DLD1 (cell line): ENCODE results near the gene PRKN.

Source experiments
- in situ Hi-C: cut with HindIII; loops from 2 replicates; pipeline ENCODE4 v1.10.0; 2017; ENCODE audit warnings: low sequenced_read_pairs

PRKN gene

DNA sequence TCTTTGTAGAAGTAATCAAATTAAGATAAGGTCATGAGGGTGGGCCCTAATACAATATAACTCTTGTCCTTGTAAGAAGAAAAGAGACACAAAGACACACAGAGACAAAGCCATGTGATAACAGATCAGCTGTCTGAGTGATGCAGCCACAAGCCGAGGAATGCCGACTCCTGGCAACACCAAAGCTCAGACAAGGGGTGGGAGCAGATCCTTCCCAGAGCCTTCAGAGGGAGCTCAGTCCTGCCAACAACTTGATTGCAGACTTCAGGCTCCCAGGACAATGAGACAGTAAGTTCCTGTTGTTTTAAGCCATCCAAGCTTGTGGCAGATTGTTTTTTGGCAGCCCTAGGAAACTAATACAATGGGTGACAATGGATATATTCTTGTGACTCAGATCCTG lies 1128.7 kb downstream of the PRKN start:
- in situ Hi-C loops, result no loop called here

DNA sequence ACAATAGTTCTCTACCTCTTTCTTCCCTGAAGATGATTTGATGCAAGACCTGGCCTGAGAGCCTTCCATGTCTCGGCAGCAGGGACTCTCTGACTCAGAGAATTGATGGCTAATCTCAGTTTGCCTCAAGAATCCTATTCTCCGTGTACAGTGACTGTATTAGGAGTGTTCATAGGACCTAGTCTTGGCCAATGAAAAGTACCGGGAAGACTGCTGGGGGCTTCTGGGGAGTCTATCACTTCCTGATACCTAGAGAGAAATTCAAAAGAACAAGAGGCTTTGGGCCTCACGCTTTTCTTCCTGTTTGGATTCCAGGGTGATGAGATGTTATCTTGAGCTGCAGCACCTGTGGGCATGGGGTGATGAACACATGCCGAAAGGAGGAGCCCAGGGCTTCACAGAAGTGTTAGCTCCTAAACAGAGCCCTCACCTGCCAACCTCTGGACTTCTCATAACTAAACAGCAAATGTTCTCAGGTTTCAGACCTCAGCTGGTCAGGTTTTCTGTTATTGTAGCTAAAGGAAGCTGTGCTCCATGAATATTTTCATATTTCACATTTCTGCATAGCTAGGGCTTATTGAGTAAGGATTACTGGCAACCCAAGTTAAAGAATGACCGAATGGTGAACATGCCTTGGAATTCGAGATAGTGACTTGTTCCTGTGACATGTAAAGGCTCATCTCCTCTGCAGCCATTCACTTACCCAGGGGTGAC lies 1130.6 kb downstream of the PRKN start:
- in situ Hi-C loops, result no loop called here

DNA sequence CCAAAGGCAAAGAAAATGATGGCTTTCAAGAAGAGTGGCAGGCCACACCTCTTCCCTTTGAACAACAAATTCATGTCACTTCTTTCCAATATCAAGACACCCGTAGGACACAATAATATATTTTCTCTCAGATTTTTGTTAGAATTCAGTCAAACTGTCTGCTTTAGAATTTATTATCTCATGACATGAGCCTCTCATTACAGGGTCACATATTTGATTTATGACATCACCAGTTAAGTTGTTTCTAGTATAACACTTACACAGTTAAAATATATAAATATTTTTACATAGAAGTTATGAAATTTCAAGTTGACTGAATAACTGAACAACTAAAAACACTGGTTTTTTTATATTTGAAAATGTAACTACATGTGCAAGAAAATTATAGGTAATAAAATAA lies 1133.2 kb downstream of the PRKN start:
- in situ Hi-C loops, result no loop called here

DNA sequence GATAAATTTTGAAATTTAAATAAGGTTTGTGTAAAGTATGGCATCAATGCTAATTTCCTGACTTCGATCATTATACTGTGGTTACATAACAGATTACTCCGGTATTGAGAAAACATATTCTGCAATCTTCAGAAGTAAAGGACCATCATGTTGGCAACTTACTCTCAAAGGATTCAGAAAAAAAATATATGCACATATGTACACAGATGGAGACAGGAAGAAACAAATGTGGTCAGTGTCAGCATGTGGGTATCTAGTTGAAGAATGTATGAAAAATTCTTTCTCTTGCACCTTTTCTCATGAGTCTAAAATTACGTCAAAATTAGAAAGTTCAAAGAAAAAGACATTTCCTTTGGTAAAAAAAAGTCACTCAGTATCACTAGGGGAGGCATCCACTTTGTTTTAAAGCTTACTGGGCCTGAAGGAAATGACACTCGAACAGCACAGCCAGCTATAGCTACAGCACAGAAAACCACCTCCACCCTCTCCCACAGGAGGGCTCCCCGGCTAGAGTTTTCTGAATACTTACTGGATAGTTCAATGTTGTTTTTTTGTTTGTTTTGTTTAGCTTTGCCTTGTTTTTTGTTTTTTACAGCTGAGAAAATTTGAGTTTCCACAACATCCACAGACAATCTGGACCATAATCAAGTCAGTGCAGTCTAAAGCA lies 1136.5 kb downstream of the PRKN start:
- in situ Hi-C loops, result no loop called here

DNA sequence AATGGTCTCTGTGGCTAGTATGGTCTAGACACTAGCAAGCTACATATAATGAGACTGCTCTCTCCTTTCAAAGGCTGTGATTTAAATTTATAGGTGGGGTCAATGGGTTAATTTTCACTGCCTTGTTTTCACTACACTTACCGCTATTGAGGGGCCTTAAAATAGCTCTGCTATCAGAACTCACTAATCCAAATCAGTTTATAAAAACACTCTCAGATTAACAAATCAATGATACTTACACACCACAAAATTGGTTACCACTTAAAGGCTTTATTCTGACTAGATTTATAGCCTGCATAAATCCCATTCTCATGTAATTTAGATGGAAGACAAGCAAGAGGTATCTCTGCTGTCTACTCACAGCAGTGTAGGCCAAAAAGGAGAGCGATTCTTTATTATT lies 1140.7 kb downstream of the PRKN start:
- in situ Hi-C loops, result no loop called here

DNA sequence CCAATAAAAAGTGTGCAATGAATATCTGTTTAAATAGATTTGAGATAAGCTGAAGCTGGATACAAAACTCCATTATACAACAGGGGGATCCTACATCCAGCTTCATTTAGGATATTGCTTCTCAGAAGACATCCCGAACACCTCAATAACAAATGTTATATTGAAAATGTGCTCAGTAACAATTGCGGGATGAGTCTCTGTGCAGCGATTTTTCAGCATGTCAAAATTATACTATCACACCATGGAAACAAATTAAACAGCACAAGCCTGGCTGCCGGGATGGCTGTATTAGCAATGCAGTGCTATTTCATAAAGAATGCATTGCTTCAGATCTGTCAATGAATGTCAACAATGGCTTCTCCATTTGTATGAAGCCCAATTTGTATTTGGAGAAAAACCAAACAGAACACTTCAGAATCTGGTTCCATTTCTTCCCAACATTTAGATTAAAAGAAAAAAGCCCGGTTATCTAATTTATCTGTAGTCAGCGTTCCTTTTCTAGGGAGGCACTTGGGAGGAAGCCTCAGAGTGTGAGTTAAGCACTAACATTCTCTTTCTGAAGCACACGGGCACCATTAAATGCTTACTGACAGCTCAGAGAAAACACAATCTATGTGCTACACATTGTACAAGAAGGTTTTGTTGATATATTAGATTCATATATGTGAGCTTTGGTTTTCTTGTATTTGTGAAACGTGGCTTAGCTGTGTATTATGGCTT lies 1142.8 kb downstream of the PRKN start:
- in situ Hi-C loops, result no loop called here

DNA sequence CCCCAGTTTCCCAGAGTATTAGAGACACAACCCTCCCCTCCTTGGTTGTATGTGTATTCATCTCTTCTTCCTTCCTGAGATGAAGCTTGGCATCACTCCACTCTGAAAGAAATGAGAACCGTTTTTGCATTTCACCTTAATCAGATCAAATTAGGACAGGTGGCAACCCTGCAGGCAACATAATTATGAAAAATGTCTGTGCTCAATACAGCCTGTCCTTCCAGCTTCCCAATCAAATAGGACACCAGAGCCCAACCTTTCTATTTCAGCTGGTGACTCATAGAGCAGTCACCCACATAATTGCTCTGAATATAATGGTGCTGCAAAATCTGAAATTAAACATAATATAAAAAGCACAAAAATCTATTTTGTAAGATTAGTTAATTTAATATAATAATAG lies 1143.5 kb downstream of the PRKN start:
- in situ Hi-C loops, result no loop called here

DNA sequence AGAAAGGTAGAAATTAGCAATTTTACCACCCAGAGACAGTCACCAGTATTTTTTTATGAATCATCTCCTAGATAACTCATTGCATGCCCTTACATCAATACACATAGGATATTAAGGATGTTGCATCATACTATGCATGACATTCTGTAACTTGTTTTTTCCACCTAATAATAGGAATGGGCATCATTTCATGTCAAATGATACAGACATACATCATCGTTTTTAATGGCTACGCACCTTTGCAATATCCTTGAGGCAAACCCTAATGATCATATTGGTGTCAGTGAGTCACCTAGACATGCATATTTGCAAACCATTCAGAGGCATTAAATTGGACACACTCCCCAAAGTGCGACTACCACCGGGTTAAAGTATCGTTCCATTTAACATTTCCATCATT lies 1144.0 kb downstream of the PRKN start:
- in situ Hi-C loops, result no loop called here

DNA sequence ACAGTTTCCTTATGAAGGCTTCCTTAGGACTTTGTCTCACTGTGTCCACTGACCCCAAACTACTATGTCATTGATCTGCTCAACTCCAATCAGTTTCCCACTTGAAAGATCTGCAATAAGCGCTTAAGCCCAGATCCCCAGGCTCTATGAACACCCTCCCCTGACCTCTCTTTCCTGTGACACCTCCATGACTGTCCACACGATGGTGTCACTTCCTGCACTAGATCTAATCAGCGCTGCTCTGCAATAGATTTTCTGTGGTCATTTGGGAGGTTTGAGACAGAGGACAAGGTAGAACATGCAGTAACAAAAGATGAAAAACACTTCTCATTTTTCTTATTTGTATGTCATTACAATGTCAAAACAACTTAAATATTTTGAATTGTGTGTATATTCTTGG lies 1149.1 kb downstream of the PRKN start:
- in situ Hi-C loops, result no loop called here

DNA sequence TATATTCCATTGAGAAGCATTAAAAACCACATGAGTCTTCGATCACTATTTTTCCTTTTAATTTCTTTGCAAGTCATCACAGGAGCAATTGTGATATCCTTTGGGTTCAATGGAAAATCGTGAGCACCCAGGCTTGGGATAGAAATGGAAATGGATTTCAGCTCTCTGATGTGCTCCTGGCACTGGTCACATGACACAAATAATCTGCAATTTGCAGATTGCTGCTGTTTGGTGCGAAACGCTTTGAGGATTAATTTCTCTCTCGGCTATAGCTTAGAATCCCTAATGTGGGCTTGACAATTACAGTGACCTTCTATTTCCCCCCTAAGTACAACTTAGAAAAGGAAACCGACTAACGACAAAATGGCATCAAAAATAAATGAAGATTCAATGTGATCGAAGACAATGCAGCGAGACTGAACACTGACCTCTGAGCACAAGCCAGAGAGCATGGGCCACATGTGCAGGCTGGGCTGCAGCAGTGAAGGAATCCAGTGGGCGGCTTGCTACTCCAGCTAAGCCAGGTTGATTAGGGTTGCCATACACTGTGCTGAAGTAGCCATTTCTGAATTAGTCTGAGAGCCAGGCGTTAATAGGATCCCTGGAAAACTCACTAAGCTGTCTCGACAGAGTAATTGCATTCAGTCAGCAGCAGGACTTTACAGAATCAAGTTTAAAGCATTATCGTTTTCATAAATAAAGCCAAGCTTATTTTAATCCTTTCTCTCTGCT lies 1151.9 kb downstream of the PRKN start:
- in situ Hi-C loops, result no loop called here

DNA sequence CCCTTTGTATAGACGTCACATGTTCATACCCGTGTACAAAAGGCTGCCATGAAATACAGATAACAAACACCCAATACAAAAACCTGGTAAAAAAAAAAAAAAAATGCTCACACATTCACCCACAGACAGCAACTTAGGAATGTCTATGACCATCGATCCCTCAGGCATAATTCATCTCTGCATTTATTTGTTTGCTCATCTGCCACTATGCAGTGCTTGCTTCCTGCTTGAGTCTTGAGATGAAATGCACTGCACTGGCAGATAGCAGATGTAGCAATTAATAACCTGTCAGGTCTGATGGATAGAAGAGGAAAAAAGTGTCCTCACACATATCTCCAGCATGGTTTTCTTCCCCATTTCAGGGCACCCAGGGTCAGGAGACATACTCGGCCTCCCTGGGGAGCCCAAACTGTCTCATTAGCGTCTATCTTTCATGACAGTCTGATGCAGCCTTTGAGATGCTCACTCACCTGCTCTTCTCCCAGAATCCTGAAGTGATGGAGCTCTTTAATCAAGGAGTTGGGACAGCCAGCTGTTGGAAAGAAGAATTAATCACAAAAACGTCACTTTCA lies 1158.6 kb downstream of the PRKN start:
- in situ Hi-C loops, result no loop called here

DNA sequence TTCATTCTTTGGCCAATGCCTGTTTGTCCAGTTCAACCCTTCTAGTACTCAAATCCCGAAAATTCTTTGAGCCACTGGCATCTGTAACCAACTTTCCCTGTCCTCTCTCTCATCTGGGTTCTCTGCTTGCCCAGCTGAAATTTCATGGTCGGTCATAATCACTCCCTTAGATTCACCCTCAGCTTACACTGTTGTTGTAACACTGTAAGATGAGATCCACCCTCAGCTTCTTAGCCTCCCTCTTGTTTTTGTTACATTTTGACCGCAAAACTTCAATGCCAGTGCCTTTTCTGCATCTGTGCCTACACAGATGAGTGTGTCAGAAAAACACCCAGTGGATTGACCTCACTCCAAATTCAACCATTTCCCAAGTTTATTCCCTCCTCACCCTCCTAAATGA lies 1162.6 kb downstream of the PRKN start:
- in situ Hi-C loops, result no loop called here

DNA sequence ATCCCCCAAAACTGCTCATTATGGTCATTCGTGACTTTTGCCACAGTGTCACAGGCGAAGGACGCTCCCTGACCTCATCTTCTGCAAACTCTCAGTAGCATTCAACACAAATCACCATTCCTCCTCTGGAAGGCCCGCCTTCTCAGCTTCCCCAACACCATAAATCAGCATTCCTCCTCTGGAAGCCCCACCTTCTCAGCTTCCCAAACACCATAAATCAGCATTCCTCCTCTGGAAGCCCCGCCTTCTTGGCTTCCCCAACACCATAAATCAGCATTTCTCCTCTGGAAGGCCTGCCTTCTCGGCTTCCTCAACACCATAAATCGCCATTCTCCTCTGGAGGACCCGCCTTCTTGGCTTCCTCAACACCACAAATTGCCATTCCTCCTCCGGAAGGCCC lies 1165.7 kb downstream of the PRKN start:
- in situ Hi-C loops, result no loop called here

DNA sequence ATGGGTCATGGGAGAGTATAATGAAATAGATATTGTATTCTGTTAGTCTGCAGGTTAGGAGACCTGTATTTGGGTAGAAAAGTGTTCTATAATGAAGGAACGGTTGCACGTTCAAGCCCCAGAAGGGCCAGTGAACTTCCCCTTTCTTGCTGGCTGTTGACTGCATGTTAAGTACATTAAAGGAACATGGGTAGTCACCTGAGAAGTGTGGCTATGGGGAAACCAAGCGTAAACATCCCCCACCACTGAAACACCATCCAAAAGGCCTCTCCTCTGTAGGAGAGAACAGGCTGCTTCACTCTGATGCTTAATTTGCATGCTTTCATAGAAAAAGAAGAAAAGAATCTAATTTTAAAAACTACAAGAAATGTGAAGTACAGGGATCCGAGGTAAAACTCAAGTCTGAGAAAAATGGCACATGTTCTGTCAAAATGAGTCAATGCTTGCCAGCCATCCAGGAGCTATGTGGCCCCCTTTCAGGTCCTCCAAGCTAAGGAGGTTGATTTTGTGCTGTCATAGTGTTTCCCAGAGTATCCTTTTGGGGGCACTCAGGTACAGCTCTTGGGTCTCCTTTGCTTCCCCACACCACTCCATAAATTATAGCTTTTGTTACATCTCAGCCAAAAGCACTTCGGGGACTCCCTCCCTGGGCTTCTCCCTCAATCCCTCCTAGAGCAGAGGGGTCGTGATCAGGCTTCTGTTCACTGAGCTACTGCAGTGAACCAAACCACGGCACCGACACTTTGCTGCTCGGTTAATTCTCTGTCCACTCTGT lies 1170.0 kb downstream of the PRKN start:
- in situ Hi-C loops, result no loop called here

DNA sequence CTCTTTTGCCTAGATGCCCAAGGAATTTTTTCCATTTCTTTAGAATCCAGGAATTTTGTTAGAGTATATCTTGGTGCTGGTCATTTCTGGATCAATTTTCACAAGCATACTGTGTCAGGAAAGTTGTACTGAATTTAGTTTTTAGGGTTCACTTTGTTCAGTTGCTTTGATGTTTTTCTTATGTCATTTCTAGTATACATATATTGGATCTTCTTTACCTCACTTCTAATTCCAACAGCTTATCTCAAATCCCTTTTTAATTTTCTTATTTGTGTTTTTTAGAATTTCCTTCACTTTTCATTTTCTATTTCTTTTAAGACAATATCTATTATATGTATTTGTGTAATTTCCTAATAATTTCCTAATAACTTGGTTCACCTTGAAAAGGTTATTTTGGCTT lies 1172.7 kb downstream of the PRKN start:
- in situ Hi-C loops, result no loop called here

DNA sequence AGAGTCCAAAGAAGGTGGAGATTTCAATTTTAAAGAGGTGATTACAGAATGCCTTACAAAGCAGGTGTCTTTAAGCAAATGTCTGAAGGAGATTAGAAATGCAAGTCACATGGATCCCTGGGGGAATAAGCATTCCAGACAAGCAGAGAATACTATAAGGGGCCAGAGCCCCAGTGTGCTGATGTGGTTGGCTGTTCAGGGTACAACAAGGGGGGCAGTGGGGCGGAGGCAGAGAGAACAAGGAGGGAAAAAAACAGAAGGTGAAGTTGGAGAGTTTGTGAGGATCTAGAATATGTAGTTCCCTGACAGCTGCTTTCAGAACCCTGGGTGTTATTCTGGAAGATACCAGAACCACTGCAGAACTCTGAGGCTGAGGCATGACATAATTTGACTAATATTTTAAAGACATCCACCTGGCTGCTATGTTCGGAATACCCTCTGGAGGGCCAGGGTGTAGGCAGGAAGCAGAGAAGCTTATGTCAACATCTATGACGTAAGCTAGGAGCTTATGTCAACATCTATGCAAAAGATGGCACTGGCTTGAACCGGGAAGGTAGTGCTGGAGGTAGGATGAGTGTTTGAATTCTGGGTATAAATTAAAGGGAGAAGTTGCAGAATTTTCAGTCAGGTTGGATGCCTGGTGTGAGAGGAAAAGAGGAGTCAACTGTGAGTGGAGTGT lies 1177.5 kb downstream of the PRKN start:
- in situ Hi-C loops, result no loop called here

DNA sequence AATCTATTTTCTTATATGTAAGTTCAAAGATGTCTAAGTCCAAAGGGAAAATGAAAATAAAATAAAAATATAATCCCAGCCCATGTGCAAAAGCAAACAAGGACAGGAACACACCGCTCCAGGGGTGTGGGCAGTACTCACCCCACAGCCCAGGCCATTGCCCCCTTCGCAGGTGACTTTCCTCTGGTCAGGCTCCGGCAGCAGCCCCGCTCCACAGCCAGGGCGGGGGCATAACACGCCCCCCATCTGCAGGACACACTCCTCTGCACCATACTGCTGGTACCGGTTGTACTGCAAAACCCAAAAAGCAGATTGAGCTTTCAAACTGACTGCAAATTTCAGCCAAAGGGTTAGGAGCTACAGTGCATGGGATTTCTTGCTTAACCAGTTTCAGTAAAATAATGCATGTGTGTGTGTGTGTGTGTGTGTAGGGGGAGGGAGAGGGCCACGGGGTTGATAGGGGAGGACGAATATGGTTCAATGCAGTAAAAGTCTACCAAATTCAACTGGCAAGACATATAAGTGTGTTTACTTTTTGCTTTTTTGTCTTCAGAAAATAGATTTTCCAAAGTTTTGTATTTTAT lies 1178.8 kb downstream of the PRKN start:
- in situ Hi-C loops, result no loop called here

DNA sequence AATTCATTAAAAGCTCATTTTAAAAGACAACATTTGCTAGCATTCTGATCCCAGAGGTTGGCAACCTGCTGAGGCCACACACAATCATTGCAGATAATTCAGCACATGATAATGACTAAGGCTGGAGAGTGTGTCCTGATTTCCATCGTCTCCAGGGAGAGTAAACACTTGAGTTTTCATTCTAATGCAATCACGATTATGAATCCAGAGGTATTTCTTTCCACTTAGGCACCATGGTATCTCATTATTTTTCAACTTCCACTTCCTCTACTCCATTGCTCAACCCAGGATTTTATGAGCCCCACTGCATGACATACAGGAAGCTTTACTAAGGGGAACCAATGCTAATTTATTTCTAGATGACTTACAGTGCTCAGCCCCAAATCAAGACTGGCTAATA lies 1179.9 kb downstream of the PRKN start:
- in situ Hi-C loops, result no loop called here

DNA sequence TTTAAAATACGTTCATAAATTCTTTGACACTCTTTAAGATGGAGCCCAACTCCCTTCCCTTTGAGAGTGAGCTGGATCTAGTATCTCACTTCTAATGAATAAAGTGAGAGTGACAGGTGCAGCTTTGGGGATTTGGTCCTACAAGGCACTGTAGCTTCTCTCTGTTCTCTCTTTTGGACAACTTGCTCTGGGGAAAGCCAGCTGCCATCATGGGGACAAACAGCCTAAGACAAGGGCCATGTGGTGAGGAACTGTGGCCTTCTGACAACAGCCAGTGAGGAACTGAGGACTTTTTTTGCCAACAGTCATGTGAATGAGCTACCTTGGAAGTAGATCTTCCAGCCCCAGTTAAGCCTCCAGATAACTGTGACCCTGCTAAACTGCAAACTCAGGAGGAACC lies 1180.9 kb downstream of the PRKN start:
- in situ Hi-C loops, result no loop called here

DNA sequence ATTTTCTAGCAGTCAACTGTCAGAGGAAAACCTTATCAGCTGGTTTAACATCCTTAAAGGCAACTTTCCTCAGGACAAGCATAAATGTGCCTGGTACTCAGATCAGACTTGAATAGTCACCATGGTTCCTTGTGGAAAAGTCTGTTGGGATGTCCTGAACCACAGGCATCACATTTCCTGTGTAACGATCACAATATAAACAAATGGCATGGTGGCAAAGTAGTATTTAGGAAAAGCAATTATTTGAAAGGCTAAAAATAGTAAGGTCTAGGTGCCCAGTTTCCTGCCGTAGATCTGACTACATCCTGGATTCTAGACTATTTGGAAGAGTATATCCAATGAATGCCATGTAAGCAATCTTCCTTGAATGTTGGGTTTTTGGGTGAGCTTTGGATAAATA lies 1181.8 kb downstream of the PRKN start:
- in situ Hi-C loops, result no loop called here
